Measurements from ENCODE around the gene EMP2.

Gene EMP2

DNA sequence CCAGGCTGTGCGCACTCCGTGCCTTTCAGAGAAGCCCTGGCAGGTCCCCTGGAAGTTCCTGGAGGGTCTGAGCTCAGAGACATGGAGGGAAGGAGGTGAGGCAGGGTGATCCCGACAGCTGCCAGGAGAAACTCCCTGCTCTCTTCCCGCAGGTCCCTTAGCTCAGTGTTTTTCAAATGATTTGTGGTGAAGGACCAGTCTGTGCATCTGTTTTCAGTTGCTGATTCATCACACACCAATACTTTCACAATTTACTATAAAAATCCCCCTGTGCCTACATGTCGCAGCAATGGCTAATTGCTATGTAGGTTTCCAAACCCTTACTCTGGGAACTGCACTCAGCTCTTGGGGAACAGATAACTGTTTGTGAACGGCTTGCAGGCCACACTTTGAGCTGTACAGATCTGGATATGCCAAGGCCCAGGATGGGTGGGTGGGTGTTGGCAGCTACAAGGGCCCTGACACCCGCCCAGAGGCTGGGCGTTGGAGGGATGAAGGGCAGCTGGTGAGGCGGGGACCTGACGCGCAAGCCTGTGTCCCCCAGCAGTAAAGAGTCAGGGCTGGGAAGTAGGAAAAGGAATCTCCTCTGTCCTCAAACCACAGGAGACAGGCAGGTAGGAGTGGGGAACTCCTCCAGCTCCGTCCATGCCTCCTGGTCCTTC lies 20.5 kb upstream of the EMP2 start:
- POLR2A ChIA-PET = no interaction called here
- CTCF ChIA-PET = interaction anchor here (0.7 to 1.7 kb wide), 3 partner anchors 9 to 136 kb away, joined by 3 to 5 read pairs (median 3); no protein-coding TSS in a partner anchor
- DNase-seq (ENCODE audit: extremely low spot score) = peak; percentile 56
- TF ChIP-seq, protein P1, sequence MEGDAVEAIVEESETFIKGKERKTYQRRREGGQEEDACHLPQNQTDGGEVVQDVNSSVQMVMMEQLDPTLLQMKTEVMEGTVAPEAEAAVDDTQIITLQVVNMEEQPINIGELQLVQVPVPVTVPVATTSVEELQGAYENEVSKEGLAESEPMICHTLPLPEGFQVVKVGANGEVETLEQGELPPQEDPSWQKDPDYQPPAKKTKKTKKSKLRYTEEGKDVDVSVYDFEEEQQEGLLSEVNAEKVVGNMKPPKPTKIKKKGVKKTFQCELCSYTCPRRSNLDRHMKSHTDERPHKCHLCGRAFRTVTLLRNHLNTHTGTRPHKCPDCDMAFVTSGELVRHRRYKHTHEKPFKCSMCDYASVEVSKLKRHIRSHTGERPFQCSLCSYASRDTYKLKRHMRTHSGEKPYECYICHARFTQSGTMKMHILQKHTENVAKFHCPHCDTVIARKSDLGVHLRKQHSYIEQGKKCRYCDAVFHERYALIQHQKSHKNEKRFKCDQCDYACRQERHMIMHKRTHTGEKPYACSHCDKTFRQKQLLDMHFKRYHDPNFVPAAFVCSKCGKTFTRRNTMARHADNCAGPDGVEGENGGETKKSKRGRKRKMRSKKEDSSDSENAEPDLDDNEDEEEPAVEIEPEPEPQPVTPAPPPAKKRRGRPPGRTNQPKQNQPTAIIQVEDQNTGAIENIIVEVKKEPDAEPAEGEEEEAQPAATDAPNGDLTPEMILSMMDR (IDR thresholded peaks at IDR 0.05; ENCODE audit: control extremely low read depth, extremely low read depth, low read depth, missing control alignments) = no peak

DNA sequence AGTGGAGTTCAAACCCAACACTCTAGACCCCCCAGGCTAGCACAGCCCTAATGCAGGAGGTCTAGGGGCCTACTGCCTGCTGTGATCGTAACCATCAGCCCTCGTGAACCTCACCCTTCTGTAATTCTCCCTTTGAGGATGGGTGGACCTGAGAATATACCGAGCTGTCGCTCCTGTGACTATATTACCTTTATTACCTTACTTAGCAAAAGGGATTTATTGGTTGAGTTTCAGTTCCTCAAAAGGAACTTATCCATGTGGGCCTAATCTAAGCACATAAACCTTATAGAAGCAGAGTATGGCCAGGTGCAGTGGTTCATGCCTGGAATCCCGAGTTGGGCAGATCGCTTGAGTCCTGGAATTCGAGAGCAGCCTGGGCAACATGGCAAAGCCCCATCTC lies 19.2 kb upstream of the EMP2 start:
- ChIA-PET POLR2A (no interaction called here), CTCF (interaction anchor here (1.5 kb wide), 1 partner anchor 10 kb away, joined by 3 read pairs; no protein-coding TSS in a partner anchor)
- no peak for DNase-seq (ENCODE audit: extremely low spot score)
- TF ChIP-seq, protein P1 (IDR thresholded peaks at IDR 0.05; ENCODE audit: control extremely low read depth, extremely low read depth, low read depth, missing control alignments) = no peak

DNA sequence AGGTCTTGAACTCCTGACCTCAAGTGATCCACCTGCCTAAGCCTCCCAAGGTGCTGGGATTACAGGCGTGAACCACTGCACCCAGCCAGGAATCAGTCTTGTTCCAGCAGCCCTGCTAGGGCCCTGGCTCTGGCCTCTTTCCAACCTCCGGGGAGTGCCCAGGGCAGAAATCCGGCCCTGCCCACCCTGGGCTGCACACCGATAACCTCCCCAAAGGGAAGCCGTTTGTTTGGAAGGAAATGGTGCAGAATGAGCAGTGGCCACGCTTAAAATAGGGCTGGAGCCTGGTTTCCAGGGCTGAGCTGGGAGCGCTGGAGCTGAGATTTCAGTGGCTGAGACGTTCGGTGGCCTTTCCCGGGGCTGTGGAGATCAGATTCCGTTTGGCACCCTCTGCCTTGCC lies 17.8 kb upstream of the EMP2 start:
- TF ChIP-seq, protein P1 (IDR thresholded peaks at IDR 0.05; ENCODE audit: control extremely low read depth, extremely low read depth, low read depth, missing control alignments) = no peak
- no peak for DNase-seq (ENCODE audit: extremely low spot score)
- ChIA-PET CTCF (interaction anchor here (1.2 kb wide), 1 partner anchor 9 kb away, joined by 3 read pairs; no protein-coding TSS in a partner anchor), POLR2A (no interaction called here)

DNA sequence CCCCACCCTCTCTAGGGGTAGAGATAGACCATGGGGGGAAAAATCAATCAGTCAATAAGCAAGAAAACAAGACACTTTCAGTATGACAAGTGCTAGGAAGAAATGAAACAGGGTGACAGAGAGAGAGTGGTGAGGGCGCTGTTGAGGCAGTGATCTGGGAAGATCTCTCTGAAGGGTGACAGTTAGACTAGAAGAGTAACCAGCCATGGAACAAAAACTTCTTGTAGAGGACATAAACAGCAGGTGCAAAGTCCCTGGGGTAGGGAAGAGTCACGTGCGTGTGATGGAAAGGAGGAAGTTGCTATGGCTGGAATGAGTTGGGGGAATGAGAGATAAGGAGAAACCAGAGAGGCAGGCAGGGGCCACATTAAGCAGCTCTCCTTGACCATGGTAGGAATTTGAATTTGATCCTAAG lies 16.8 kb upstream of the EMP2 start:
- POLR2A ChIA-PET = no interaction called here
- CTCF ChIA-PET = interaction anchor here (1.1 to 1.5 kb wide), 2 partner anchors 11 to 36 kb away, joined by 3 read pairs; no protein-coding TSS in a partner anchor
- peak; percentile 55 for DNase-seq (ENCODE audit: extremely low spot score)
- TF ChIP-seq, protein P1 (IDR thresholded peaks at IDR 0.05; ENCODE audit: control extremely low read depth, extremely low read depth, low read depth, missing control alignments) = peak; percentile 14

DNA sequence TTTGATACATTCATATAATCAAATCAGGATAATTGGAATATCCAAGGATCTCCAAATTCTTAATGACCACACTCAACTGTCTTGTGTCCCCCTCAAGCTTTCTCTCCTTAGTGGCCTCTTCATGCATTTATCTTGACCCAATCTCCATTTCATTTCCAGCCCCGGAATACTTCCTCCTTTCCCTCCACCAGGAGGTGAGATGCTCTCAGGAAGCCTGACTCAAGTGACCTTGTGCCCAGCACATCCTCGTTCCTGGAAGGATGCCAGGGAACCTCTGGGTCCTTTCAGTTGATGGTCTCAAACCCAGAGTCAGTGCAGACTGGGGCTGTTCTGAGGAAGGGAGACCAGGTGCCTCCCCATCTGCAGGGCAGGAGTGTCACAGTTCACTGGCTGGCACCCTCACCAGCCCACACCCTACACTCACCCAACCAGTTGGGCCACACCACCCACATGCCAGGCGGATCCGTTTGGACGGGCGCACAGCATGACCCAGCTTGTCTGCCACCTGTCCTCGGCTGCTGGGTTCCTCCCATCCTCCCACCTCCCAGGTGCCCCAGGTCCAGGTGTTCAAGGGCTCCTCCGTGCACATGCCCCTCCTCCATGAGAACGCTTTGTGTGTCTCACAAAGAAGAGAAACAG lies 14.0 kb upstream of the EMP2 start:
- TF ChIP-seq, protein P1 (IDR thresholded peaks at IDR 0.05; ENCODE audit: control extremely low read depth, extremely low read depth, low read depth, missing control alignments) = no peak
- no peak for DNase-seq (ENCODE audit: extremely low spot score)
- ChIA-PET POLR2A (no interaction called here), CTCF (interaction anchor here (1.7 kb wide), 1 partner anchor 14 kb away, joined by 5 read pairs; no protein-coding TSS in a partner anchor)

DNA sequence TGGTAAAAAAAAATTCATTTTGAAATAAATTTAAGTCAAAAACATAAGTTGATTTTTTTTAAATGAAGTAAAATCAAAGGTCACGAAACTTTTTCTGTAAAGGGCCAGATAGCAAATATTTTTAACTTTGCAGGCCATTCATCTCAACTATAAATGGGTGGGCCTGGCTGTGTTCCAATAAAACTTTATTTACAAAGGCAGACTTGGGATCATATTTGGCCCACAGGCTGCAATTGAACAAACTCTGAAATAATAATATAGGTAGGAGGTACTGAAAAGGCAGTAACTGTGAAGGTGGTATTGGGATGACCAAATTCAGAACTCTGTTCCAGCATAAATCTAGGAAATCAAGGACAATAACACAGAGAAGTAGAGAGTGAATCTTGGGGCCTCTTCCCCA lies 12.2 kb upstream of the EMP2 start:
- no peak for DNase-seq (ENCODE audit: extremely low spot score)
- CTCF ChIA-PET = no interaction called here
- TF ChIP-seq, protein P1 (IDR thresholded peaks at IDR 0.05; ENCODE audit: control extremely low read depth, extremely low read depth, low read depth, missing control alignments) = no peak
- POLR2A ChIA-PET = no interaction called here
